Activated CD8-positive, alpha-beta memory T cell treated with anti-CD3 and anti-CD28 coated beads, Interleukin-2, amount 10 ng/mL, durations not matched to agents 7 days and 5 days (primary cell): Measurements from ENCODE around the gene ATR. TPM values are rescaled to one million over a fixed set of nuclear protein-coding genes. Genes with fewer than 3 reads are reported as not detected.
"Not testable (repeated sequence)": the region's sequence is repeated elsewhere in the genome, so short reads cannot be mapped to it uniquely, and the experiment has no call there.

Experiments used
- ATAC-seq: fragments of 150-1000 bp; cut with Tn5 transposase; one replicate; pipeline ENCODE4 v1.10.0; 2021; ENCODE audit warnings: moderate library complexity
- CTCF ChIA-PET: fragments of 350-600 bp; sonication (Branson Sonifier 250); formaldehyde crosslinking; loops from one replicate; lab custom pipeline; 2021; ENCODE audit warnings: antibody characterized with exemption; lab: Charles Lee
- DNase-seq: peaks from one replicate; pipeline ENCODE4 v3.0.0-alpha.2; 2020
- H3K27ac Mint-ChIP-seq: one replicate; pipeline ENCODE4 v1.8.0; 2021; ENCODE audit warnings: mild to moderate bottlenecking, mixed read lengths
- H3K27me3 Mint-ChIP-seq: one replicate; pipeline ENCODE4 v1.8.0; 2021; ENCODE audit warnings: mixed read lengths
- H3K36me3 Mint-ChIP-seq: one replicate; pipeline ENCODE4 v1.8.0; 2021; ENCODE audit warnings: mild to moderate bottlenecking, mixed read lengths
- H3K4me1 Mint-ChIP-seq: one replicate; pipeline ENCODE4 v1.8.0; 2021; ENCODE audit warnings: mixed read lengths
- H3K4me3 Mint-ChIP-seq: one replicate; pipeline ENCODE4 v1.8.0; 2021; ENCODE audit warnings: mild to moderate bottlenecking, moderate library complexity, mixed read lengths
- H3K9me3 Mint-ChIP-seq: one replicate; pipeline ENCODE4 v1.8.0; 2022; ENCODE audit warnings: low read depth, mixed read lengths
- total RNA-seq, 2 experiments: library from RNA; stranded (reverse); gene quantifications; one replicate each; pipeline ENCODE4 v1.2.3, GENCODE V29; 2021

Gene ATR
- total RNA-seq, 2 experiments from 2014 or later: 34.9 to 40.0 TPM

GRCh38 chr3:142400537-142400936, 178.0 kb downstream of the ATR start:
- H3K4me3 Mint-ChIP-seq, H3K27me3 Mint-ChIP-seq, H3K4me1 Mint-ChIP-seq, H3K9me3 Mint-ChIP-seq, H3K27ac Mint-ChIP-seq, DNase-seq, CTCF ChIA-PET, ATAC-seq: not testable (repeated sequence)
- H3K36me3 Mint-ChIP-seq: peaks cover 60% of the 10 kb centered on the region

Other genes with a start within 250 kb of the ATR start
- 10 to 100 TPM; 64.4 to 82.7 TPM for gene XRN1, start 130.7 kb downstream of the ATR start, total RNA-seq
- 1 to 10 TPM; 4.2 to 4.5 TPM for gene PLS1, start 17.7 kb upstream of the ATR start, total RNA-seq
- 1 to 10 TPM; 2.1 to 2.9 TPM for gene TRPC1, start 145.3 kb upstream of the ATR start, total RNA-seq